ENCODE measurements around the gene ABI3BP.

DNA sequence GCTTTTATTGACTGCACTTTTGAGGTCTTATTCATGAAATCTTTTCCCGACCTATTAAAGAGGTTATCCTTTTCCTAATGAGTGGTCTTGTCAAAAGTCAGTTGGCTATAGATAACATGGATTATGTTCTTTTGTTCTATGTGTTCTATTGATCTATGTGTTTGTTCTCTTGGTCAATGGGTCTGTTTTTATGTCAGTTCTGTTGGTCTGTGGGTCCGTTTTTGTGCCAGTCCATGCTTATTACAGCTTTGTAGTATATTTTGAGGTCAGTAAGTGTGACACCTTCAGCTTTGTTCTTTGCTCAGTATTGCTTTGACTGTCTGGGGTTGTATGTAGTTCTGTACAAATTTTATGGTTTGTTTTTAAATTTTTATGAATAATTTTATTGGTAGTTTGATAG is 276.2 kb downstream of the ABI3BP start:
- no peak for TF ChIP-seq GATA3 (IDR thresholded peaks at IDR 0.05; ENCODE audit: low read depth, low read length)
- TF ChIP-seq GATA2 (IDR thresholded peaks at IDR 0.05; ENCODE audit: low read depth, low read length) = no peak

Measured in SH-SY5Y (cell line).